T-helper 2 cell treated with Interferon-gamma antibody and Interleukin-4, amounts not matched to agents 5 μg/mL and 100 μg/mL, for 36 hours (primary cell): ENCODE measurements around the gene KIAA0513.

Experiments
- DNase-seq: peaks from one replicate; pipeline ENCODE4 v3.0.0; 2021; ENCODE audit warnings: low spot score
- H3K27ac Mint-ChIP-seq: one replicate; pipeline ENCODE4 v1.8.0; 2021; ENCODE audit warnings: mild to moderate bottlenecking, mixed read lengths
- H3K27me3 Mint-ChIP-seq: one replicate; pipeline ENCODE4 v1.8.0; 2021; ENCODE audit warnings: low read depth, mixed read lengths
- H3K36me3 Mint-ChIP-seq: one replicate; pipeline ENCODE4 v1.8.0; 2021; ENCODE audit warnings: low read depth, mixed read lengths
- H3K4me1 Mint-ChIP-seq: one replicate; pipeline ENCODE4 v1.8.0; 2021; ENCODE audit warnings: low read depth, mixed read lengths
- H3K4me3 Mint-ChIP-seq: one replicate; pipeline ENCODE4 v1.8.0; 2022; ENCODE audit warnings: mild to moderate bottlenecking, moderate library complexity, mixed read lengths
- H3K9me3 Mint-ChIP-seq: one replicate; pipeline ENCODE4 v1.8.0; 2021; ENCODE audit warnings: mixed read lengths

The KIAA0513 gene

GRCh38 chr16:85128079-85128837, 100.7 kb downstream of the KIAA0513 start:
- no peaks in the 10 kb centered on the region for H3K9me3 Mint-ChIP-seq
- DNase-seq: no peak
- H3K4me3 Mint-ChIP-seq: no peak overlapping the region
- H3K4me1 Mint-ChIP-seq: no peaks in the 10 kb centered on the region
- H3K27ac Mint-ChIP-seq: no peak overlapping the region
- H3K36me3 Mint-ChIP-seq: no peaks in the 10 kb centered on the region
- H3K27me3 Mint-ChIP-seq: no peaks in the 10 kb centered on the region

- H3K4me1 Mint-ChIP-seq: no peaks in the 10 kb centered on the region
- H3K27ac Mint-ChIP-seq: no peak overlapping the region
- H3K4me3 Mint-ChIP-seq: no peak overlapping the region
- no peaks in the 10 kb centered on the region for H3K27me3 Mint-ChIP-seq
- no peaks in the 10 kb centered on the region for H3K36me3 Mint-ChIP-seq
- H3K9me3 Mint-ChIP-seq: no peaks in the 10 kb centered on the region
- DNase-seq: no peak
Measured at GRCh38 chr16:85129876-85130704, 102.5 kb downstream of the KIAA0513 start.

GRCh38 chr16:85130705-85131028, 103.1 kb downstream of the KIAA0513 start:
- Mint-ChIP-seq H3K27me3 (no peaks in the 10 kb centered on the region), H3K4me1 (no peaks in the 10 kb centered on the region), H3K36me3 (no peaks in the 10 kb centered on the region), H3K27ac (no peak overlapping the region), H3K9me3 (no peaks in the 10 kb centered on the region), H3K4me3 (no peak overlapping the region)
- DNase-seq: no peak

GRCh38 chr16:85132456-85133289, 105.1 kb downstream of the KIAA0513 start:
- H3K4me1 Mint-ChIP-seq: no peaks in the 10 kb centered on the region
- no peak overlapping the region for H3K4me3 Mint-ChIP-seq
- no peak for DNase-seq
- no peaks in the 10 kb centered on the region for H3K9me3 Mint-ChIP-seq
- H3K27ac Mint-ChIP-seq: no peak overlapping the region
- peaks cover 12% of the 10 kb centered on the region for H3K27me3 Mint-ChIP-seq
- no peaks in the 10 kb centered on the region for H3K36me3 Mint-ChIP-seq

DNA sequence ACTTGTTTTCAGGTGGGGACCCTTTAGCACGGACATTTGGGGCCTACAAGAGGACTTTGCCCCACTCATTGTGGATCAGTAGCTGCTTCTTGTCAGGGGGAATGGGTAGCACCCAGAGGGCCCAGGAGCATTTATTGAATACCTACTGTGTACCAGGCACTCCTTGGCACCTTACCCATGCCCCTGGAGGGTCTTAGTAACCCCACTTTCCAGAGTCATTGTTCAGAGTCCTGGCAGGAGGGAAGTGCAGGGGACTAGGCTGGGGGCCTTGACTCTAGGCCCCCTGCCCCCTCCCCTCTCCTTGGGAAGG, 105.7 kb downstream of the KIAA0513 start:
- Mint-ChIP-seq H3K4me3 (no peak overlapping the region), H3K27ac (no peak overlapping the region), H3K27me3 (peaks cover 18% of the 10 kb centered on the region), H3K36me3 (no peaks in the 10 kb centered on the region), H3K9me3 (no peaks in the 10 kb centered on the region), H3K4me1 (no peaks in the 10 kb centered on the region)
- no peak for DNase-seq

DNA sequence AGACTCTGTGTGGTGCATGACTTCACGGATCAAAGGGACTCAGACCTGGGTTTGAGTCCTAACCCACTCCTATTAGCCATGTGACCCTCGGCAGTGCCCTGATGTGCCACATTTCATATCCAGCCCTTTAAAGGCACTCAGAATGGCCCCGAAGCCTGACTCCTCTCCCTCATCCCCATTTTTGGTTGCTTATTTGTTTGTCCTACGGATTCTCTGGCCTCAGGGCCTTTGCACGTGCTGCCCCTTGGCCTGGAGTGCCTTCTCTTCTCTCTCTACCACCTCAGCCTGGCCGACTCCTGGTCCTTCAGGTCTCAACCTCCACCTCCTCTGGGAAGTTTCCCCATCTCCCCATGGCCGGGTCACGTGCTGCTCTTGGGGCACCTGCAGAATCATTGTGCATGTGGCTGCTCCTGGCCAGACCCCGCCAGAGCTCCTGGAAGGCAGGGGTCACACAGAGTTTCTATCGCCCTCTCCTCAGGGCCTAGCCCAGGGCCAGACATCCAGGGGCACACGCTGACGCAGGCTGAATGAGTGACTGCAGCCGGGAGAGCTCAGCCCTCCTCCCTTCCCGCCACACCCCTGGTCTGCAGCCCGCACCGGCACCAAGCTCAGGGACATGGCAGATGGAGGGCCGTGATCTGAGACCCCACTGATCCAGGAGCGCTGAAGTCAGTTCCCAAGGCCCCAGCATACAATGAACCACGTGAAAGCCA, 106.6 kb downstream of the KIAA0513 start:
- Mint-ChIP-seq H3K4me3 (no peak overlapping the region), H3K36me3 (no peaks in the 10 kb centered on the region), H3K27me3 (peaks cover 26% of the 10 kb centered on the region), H3K4me1 (no peaks in the 10 kb centered on the region), H3K27ac (no peak overlapping the region), H3K9me3 (no peaks in the 10 kb centered on the region)
- DNase-seq: no peak

- no peaks in the 10 kb centered on the region for H3K36me3 Mint-ChIP-seq
- H3K27me3 Mint-ChIP-seq: peaks cover 29% of the 10 kb centered on the region
- H3K4me1 Mint-ChIP-seq: no peaks in the 10 kb centered on the region
Measured at GRCh38 chr16:85134789-85135142, 107.2 kb downstream of the KIAA0513 start.

GRCh38 chr16:85136213-85136701, 108.7 kb downstream of the KIAA0513 start:
- H3K27ac Mint-ChIP-seq: no peak overlapping the region
- no peak for DNase-seq
- H3K4me1 Mint-ChIP-seq: no peaks in the 10 kb centered on the region
- H3K27me3 Mint-ChIP-seq: peaks cover 29% of the 10 kb centered on the region
- no peaks in the 10 kb centered on the region for H3K36me3 Mint-ChIP-seq
- no peak overlapping the region for H3K4me3 Mint-ChIP-seq
- H3K9me3 Mint-ChIP-seq: no peaks in the 10 kb centered on the region

More at GRCh38 chr16:85134789-85135142, 107.2 kb downstream of the KIAA0513 start:
- DNase-seq: no peak
- Mint-ChIP-seq H3K4me3 (no peak overlapping the region), H3K27ac (no peak overlapping the region), H3K9me3 (no peaks in the 10 kb centered on the region)

- Mint-ChIP-seq H3K27ac (no peak overlapping the region), H3K27me3 (peaks cover 29% of the 10 kb centered on the region), H3K4me3 (no peak overlapping the region), H3K9me3 (no peaks in the 10 kb centered on the region), H3K36me3 (no peaks in the 10 kb centered on the region), H3K4me1 (no peaks in the 10 kb centered on the region)
- DNase-seq: no peak
Measured at GRCh38 chr16:85136702-85137322, 109.2 kb downstream of the KIAA0513 start.

DNA sequence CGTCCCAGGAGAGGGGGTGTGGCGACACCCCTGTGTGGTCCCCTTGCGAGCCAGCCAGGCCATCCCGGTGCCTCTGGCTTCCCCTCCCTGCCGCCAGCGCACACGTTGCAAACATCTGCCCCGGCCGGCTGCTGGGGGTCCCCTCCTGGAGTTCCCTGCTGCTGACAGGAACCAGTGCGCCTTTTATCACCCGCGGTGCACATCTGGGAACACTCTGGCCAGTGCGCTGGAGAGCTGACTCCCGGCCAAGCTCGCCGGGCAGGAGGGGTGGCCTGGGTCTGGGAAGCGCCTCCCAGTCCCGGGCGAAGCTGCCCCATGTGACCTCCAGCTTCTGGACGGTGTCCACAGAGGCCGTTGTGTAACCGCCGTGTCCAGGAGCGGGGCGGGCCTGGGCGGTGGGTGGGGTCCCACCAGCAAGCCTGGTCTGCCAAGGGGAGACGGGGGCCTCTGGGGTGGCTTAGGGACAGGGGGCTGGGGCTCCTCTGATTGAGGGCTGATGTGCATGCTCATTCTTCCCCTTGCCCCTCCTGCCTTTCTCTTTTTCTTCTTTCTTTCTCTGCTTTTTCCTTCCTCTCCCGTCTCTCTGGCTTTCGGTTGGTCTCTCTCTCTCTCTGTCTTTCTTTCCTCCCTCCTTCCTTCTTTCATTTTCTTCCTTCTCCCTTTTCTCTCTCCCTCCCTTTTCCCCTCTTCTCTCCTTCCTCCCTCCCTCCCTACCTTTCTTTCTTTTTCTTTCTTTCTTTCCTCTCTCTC, 109.9 kb downstream of the KIAA0513 start:
- no peak for DNase-seq
- Mint-ChIP-seq H3K4me1 (no peaks in the 10 kb centered on the region), H3K36me3 (no peaks in the 10 kb centered on the region), H3K9me3 (no peaks in the 10 kb centered on the region), H3K27ac (no peak overlapping the region), H3K27me3 (peaks cover 29% of the 10 kb centered on the region), H3K4me3 (no peak overlapping the region)

GRCh38 chr16:85138073-85138824, 110.7 kb downstream of the KIAA0513 start:
- Mint-ChIP-seq H3K27ac (no peak overlapping the region), H3K9me3 (no peaks in the 10 kb centered on the region), H3K27me3 (peaks cover 29% of the 10 kb centered on the region), H3K4me3 (no peak overlapping the region), H3K36me3 (no peaks in the 10 kb centered on the region), H3K4me1 (no peaks in the 10 kb centered on the region)
- DNase-seq: no peak

DNA sequence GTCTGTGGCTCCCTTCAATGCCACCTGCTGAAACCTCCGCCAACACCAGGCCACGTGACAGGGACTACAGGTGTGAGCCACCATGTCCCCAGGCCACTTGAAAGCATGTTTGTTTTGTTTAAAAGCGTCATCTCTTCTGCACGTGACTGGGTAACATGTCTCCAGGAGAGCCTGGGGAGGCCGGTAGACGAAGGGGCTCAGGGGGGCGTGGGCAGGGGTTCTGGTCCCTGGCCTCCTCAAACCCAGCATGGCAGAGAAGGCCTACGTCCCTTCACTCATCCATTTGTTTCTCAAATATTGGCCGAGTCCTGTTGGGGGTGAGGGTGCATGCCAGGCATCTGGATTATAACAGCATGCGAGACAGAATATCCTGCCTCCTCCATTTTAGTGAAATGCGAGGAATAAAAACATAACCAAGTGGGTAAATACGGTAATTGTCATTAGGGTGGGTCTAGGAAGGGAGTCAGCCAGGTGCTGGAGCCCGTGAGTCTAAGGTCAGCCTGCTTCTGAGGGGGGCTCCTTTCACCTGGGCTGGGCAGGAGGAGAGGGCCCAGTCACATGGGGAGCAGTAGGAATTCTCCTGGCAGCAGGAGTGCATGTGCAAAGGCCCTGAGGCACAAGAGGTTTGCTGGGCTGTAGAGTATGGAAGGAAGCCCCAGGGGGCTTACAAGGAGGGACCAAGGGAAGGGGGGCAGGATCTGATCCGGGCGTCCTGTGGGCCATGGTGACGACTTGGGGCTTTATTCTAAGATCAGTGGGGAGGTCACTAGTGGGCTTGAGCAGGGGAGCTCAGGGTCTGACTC, 111.4 kb downstream of the KIAA0513 start:
- Mint-ChIP-seq H3K36me3 (no peaks in the 10 kb centered on the region), H3K4me1 (no peaks in the 10 kb centered on the region), H3K4me3 (no peak overlapping the region), H3K9me3 (no peaks in the 10 kb centered on the region), H3K27ac (no peak overlapping the region), H3K27me3 (peaks cover 29% of the 10 kb centered on the region)
- DNase-seq: no peak
